ENCODE data around the gene ADAM11.

GRCh38 chr17:44807817-44808155 is 49.0 kb downstream of the ADAM11 start:
- TF ChIP-seq CTCF (IDR thresholded peaks at IDR 0.05): no peak
- TF ChIP-seq POLR2A (IDR thresholded peaks at IDR 0.05): no peak

All from Peyer's patch (tissue), 4 donors.